Lower leg skin (tissue), 3 donors: ENCODE data around the gene APOC3.

Experiments used
- POLR2A ChIP-seq, 2 donors: fragments of 450-650 bp; IDR thresholded peaks; one replicate each; pipeline ENCODE4 v1.6.1; 2016 to 2017; ENCODE audit warnings: antibody characterized with exemption in 2 of 2, mild to moderate bottlenecking in 1 of 2, moderate library complexity in 1 of 2
- TF ChIP-seq, protein P1 (sequence below), 3 donors: fragments of 450-650 bp; IDR thresholded peaks; one replicate each; pipeline ENCODE4 v1.5.1; 2016; ENCODE audit warnings: antibody characterized with exemption in 3 of 3, mild to moderate bottlenecking in 3 of 3, moderate library complexity in 2 of 3

DNA sequence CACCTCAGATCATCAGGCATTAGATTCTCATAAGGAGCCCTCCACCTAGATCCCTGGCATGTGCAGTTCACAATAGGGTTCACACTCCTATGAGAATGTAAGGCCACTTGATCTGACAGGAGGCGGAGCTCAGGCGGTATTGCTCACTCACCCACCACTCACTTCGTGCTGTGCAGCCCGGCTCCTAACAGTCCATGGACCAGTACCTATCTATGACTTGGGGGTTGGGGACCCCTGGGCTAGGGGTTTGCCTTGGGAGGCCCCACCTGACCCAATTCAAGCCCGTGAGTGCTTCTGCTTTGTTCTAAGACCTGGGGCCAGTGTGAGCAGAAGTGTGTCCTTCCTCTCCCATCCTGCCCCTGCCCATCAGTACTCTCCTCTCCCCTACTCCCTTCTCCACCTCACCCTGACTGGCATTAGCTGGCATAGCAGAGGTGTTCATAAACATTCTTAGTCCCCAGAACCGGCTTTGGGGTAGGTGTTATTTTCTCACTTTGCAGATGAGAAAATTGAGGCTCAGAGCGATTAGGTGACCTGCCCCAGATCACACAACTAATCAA, 2.2 kb downstream of the APOC3 start:
- TF ChIP-seq POLR2A (IDR thresholded peaks at IDR 0.05), result no peak
- TF ChIP-seq, protein P1, sequence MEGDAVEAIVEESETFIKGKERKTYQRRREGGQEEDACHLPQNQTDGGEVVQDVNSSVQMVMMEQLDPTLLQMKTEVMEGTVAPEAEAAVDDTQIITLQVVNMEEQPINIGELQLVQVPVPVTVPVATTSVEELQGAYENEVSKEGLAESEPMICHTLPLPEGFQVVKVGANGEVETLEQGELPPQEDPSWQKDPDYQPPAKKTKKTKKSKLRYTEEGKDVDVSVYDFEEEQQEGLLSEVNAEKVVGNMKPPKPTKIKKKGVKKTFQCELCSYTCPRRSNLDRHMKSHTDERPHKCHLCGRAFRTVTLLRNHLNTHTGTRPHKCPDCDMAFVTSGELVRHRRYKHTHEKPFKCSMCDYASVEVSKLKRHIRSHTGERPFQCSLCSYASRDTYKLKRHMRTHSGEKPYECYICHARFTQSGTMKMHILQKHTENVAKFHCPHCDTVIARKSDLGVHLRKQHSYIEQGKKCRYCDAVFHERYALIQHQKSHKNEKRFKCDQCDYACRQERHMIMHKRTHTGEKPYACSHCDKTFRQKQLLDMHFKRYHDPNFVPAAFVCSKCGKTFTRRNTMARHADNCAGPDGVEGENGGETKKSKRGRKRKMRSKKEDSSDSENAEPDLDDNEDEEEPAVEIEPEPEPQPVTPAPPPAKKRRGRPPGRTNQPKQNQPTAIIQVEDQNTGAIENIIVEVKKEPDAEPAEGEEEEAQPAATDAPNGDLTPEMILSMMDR (IDR thresholded peaks at IDR 0.05), result no peak
